ENCODE results near the gene SPEG.

Gene SPEG

DNA sequence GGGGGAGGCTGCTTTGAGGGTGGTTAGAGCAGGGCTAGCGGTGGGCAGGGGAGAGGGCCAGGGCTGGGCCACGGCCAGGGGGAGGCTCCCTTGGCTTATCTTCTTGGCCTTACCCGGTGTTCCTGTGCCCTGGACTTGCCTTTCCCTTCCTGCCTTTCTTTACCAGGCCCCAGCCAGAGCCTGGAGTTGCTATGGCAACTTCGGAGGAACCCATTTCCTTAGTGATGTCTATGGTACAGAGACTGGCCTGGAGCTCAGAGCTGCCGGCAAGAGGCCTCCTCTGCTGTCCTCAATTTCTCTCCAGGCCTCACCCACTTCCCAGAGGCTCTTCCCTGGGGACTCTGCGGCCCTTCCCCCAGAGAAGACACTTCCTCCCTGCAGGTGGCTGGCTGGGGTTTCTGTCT is 11.5 kb downstream of the SPEG start:
- DNase-seq, result peak; percentile 88

DNA sequence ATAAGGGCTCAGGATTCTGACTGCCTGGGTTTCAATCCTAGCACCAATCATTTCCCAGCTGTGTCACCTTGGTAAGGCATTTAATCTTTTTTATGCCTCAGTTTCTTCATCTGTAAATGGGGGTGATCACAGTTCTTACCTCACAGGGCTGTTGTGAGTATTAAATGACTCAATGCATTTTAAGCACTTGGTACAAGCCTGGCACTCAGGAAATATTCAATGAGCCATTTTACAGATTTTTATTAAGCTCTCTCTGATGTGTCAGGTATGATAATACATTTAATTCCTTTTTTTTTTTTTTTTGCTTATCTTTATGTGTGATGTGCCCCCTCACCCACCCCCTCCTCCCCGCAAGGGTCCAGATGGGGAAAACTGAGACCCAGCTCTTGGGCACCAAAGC is 12.0 kb downstream of the SPEG start:
- DNase-seq, result no peak

GRCh38 chr2:219447242-219448098 is 12.8 kb downstream of the SPEG start:
- no peak for DNase-seq

- DNase-seq, result no peak
Measured at GRCh38 chr2:219448099-219448775, 13.6 kb downstream of the SPEG start.

- no peak for DNase-seq
Measured at GRCh38 chr2:219448776-219449341, 14.2 kb downstream of the SPEG start.

DNA sequence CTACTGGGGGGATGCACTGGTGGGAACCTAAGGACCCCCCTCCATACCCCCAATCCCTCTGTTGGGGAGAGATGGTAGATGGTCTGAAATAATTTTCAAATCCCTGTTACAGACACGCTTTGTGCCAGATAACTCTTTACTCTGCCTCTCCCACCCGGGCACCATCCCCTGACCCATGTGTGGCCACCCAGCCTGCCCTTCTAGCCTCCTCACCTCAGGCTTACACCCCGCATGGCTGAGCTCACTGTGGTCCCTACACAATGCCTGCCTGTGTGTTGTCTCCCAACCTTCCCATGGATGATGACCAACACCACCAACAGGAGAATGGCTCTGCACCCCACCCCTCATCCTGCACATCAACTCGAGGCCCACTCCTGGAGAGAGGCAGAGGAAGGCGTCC is 15.0 kb downstream of the SPEG start:
- DNase-seq, result no peak

DNA sequence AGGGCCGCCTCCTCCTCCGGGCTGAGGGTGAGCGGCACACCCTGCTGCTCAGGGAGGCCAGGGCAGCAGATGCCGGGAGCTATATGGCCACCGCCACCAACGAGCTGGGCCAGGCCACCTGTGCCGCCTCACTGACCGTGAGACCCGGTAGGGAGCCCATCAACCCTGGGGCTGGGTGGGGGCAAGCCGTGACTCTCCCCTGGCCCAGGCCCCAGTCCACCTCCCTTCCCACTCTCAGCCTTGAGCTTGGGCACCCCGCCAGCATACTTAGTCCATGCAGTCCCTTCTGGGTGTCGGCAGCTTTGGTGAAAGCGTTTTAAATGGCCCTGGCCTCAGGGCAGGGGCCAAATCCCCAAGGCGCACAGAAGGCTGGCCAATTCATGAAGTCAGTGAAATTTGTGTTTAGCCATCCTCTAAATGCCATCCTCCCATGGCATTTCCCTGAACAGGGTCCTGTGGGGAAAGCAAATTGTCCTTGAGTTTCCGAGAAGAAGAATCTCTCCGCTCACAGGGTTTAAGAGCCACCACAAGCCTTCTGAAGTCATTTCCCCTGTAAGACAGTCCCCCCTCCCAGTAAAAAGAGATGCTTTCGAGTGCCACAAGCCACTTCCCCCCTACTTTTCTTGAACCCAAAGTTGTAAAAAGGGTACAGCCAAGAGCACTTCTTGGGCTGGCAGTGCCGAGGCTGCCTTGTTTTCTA is 17.2 kb downstream of the SPEG start:
- DNase-seq, result no peak

- peak; percentile 98 for DNase-seq
Measured at GRCh38 chr2:219452361-219453317, 18.0 kb downstream of the SPEG start.

DNA sequence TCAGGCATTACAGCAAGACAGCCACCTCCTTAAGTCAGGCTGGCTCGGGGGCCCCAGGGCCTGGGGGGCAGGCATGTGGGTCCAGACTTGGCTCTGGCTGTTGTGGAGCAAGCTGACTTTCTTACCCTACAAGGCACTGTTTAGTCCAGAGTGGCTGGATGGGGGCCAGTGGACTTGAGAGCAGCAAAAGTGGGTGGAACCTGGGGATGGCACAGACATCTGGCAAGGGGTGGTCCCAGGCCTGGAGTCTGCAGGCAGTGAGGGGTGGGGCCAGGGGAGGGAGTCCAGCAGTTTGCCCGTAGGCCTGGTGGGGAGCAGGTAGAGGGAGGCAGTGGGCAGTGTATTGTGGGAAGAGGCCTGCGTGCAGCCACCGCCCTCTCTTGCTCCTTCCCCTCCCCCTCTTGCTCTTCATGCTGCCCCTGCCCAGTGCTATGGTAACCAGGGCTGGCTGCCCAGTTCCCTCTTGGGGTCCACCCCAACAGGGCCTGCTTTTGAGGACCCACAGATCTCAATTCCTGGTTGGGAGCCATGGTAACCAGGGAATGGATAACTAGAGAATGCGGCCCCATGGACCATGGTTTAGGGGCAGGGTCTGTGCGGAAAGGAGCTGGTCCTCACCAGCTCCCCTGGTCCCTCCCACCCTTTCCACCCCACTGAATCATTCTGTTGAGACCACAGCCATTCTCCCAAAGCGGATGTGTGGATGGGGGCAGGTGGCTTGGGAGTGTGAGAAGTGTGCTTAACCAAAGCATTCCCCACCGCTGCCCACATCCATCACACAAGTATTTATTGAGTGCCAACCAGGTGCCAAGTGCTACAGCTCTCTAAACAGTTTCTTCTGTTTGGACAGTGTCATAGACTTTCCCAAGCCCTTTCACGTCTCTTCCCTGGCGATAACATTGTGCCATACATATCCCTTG is 19.3 kb downstream of the SPEG start:
- no peak for DNase-seq

DNA sequence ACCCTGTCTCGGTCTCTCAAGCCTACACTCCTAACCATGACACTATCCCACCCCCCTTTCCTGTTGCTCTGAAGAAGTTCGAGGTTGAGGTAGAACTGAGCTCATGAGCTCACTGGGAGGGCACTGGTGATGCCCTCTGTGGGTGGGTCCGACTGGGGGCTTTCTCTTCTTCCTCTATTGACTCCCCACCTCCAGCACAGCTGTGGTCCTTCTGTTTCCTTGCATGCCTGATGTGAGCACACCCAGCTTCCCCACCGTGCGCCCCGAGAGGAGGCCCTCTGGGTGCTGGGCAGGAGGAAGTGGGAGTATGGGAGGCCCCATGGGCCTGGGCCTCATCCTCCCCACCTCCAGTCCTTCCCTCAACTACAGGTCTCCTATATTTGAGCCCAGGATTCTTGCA is 20.9 kb downstream of the SPEG start:
- no peak for DNase-seq

- no peak for DNase-seq
Measured at GRCh38 chr2:219457784-219458369, 23.2 kb downstream of the SPEG start.

GRCh38 chr2:219458996-219459395 is 24.4 kb downstream of the SPEG start:
- DNase-seq, result no peak

DNA sequence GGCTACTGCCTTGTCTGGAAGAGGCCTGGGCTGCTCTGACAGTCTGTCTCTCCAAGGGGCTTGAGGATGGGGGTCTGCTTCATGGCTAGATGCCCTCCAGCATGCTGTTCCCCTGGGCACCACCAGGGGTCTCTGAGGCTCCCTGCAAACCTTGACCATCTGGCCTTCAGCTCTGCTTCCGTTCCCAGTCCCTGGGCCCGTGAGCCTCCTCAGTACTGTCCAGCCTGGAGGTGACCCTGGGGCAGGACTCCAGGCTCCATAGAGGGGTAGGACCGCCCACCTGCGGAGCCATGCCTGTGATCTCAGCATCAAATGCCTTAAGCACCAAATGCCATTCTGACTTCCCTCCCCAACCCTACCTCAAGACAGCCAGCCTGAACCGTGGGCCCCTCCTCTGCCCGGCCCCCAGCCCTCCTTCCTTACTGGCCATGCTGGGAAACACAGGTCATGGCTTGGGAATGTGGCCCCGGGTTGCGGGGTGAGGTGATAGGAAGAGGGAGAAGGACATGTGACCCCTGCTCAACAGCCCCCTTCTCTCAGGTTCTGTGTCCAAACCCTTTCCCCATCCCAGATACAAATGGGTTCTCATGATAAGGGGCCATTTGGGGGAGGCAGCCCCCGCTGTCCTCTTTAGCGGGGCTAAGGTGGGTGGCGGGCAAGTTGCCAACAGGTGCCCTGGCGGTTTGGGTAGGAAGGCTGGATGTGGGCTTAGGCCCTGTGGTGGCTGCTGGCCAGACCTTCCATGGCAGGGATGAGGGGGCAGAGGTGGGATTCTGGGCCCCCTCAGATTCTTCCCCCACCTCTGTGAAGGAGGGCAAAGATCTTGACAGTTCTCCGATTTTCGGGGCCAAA is 25.0 kb downstream of the SPEG start:
- DNase-seq, result peak; percentile 92

DNA sequence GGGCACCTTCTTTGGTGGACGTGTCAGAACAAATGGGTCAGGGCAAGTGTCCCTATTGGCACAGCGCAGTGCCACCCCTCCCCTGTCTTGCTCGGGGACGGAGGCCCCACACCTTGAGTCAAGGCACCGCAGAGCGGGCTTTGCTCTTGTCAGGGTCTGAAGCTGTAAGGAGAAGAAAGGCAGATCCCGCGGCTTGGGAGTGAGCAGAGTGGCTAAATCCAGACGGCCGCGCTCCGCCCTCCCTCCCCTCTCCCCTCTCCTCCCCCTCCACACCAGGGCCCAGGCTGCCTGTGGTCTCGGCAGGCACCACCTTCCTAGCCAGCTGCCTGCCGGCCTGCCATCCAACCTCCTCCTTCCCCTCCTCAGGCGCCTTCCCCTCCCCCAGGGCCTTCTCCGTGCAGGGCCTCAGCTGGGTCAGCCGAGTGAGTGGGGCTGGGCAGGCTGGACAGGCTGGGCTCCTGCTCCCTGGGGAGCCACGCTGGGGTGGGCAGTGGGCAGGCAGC is 25.8 kb downstream of the SPEG start:
- no peak for DNase-seq

GRCh38 chr2:219461047-219461514 is 26.4 kb downstream of the SPEG start:
- DNase-seq, result no peak

DNA sequence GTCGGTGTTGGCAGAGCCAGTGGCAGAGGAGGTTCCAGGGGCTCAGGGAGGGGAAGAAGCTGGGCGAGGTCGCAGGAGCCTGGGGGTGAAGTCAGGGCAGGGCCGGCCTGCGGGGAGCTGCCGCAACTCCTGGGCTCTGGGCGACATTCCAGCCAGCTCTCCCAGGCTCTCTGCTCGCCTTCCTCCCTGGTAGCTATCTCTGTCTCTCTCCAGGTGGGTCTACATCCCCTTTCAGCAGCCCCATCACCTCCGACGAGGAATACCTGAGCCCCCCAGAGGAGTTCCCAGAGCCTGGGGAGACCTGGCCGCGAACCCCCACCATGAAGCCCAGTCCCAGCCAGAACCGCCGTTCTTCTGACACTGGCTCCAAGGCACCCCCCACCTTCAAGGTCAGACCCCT is 27.0 kb downstream of the SPEG start:
- no peak for DNase-seq

GRCh38 chr2:219462349-219462748 is 27.7 kb downstream of the SPEG start:
- no peak for DNase-seq

DNA sequence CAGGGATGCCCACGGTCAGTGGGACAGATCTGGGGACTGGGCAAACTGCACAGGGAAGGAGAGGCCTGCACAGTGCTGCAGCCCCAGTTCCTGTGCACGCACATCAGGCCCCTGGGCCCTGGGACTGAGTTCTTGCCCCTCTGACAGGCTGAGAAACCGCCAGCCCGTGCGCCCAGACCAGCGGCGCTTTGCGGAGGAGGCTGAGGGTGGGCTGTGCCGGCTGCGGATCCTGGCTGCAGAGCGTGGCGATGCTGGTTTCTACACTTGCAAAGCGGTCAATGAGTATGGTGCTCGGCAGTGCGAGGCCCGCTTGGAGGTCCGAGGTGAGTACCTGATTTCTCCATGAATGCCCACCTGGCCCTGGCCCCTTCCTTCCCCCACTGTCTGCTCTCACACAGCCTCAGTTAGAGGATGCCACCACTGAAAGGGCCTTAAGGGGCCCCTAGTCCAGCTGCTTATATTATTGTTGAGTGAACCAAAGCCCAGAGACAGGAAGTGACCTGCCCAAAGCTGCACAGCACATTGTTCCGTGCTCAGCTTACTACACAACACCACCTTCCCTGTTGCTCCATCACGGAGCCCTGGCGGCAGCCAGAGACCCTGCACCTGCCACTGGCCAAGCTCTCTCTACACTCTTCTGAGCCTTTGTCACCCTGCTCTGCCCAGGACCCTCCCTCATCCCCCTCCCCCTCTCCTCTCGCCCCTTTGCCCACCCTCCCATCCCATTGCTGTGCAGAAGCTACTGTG is 29.8 kb downstream of the SPEG start:
- no peak for DNase-seq
